ENCODE measurements around the gene SLC16A3.

SLC16A3 gene

DNA sequence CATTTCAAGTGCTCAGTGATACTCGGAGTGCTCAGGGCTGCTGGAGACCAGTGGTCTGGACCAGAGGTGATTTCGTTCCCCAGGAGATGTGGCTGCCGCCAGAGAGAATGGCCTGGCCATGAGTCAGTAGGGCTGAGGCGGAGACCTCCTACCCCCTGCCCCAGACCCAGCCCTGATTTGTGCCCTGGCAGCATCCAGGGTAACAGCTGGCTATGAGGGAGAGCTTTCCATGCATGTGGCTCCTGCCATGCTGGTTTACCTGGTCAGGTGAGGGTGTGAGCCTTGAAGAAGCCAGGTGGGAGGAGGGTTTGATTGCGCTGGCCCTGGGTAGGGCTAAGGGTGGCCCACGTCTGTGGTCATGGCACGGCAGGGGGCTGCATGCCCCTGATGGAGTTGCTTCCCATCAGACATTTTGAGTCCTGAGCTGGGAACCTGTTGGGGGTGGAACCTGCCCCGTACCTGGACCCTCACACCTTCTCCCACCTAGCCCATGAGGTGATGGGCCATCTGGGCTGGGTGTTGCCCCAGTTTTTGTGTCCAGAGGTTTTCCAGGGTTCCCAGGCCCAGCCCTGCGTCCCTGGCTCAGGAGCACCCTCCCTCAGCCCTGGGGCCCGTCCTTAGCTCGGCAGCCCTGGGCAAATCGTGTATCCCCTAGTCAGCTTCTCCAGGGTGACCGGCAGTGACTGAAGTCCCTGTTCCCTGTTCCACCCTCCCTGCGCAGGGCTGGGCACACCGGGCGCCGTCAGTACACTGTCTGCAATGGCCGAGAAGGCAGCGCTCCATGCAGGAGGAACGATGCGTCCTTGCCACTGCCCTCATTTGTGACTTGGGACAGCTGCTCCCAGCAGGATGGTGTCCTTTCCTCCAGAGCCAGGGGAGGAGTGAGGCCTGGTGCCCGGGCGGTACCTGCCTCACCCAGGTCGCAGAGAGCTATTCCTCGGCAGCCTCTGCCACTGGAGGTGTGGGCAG is 53.7 kb downstream of the SLC16A3 start:
- TF ChIP-seq, protein P1, sequence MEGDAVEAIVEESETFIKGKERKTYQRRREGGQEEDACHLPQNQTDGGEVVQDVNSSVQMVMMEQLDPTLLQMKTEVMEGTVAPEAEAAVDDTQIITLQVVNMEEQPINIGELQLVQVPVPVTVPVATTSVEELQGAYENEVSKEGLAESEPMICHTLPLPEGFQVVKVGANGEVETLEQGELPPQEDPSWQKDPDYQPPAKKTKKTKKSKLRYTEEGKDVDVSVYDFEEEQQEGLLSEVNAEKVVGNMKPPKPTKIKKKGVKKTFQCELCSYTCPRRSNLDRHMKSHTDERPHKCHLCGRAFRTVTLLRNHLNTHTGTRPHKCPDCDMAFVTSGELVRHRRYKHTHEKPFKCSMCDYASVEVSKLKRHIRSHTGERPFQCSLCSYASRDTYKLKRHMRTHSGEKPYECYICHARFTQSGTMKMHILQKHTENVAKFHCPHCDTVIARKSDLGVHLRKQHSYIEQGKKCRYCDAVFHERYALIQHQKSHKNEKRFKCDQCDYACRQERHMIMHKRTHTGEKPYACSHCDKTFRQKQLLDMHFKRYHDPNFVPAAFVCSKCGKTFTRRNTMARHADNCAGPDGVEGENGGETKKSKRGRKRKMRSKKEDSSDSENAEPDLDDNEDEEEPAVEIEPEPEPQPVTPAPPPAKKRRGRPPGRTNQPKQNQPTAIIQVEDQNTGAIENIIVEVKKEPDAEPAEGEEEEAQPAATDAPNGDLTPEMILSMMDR (IDR thresholded peaks at IDR 0.05; ENCODE audit: insufficient read depth, missing control alignments) = no peak
- FAIRE-seq (no peak), DNase-seq (ENCODE audit: insufficient read length, low spot score) (no peak)

DNA sequence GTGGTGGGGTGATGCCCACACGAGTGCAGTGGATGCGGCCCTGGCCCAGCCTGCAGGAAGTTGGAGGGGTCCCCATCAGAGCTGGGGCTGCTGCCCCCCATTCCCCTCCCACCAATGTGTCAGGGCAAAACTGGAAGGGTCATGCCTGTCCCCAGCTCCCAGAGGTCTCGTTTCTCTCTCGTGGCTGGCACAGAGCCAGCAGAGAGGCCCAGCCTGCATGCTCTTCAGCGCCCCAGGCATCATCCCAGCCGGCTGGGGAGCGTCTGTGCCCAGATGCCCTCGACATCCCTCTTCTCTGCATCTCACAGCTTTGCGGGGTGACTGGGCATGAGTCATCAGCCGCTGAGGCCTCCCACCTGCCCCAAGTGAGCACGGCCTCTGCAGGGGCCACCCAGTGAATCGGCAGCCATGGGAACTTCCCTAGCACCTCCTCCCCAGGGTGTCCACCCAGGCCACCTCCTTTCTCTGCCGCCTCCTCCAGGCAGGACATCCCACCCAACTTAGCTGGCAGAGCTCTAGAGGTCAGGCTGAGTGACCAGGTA is 54.4 kb downstream of the SLC16A3 start:
- FAIRE-seq = no peak
- TF ChIP-seq, protein P1 (IDR thresholded peaks at IDR 0.05; ENCODE audit: insufficient read depth, missing control alignments) = no peak
- no peak for DNase-seq (ENCODE audit: insufficient read length, low spot score)

DNA sequence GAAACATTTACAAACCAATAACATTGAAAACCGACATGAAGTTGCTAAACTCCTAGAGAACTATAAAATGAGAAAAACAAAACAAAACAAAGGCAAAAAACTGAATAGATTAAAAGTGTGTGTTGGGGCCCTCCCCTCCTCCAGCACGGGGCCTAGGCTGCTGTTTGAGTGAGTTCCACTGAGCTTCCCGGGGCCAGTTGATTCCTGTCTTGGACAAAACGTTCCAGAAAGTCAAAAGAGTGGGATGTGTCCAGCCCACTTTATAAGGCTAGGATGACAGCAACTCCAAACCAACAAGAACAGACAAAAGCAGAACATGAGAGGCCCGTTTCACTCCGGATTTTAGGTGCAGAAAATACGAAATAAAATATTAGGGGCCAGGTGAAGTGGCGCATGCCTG is 56.3 kb downstream of the SLC16A3 start:
- FAIRE-seq (no peak), DNase-seq (ENCODE audit: insufficient read length, low spot score) (no peak)
- TF ChIP-seq, protein P1 (IDR thresholded peaks at IDR 0.05; ENCODE audit: insufficient read depth, missing control alignments) = no peak

DNA sequence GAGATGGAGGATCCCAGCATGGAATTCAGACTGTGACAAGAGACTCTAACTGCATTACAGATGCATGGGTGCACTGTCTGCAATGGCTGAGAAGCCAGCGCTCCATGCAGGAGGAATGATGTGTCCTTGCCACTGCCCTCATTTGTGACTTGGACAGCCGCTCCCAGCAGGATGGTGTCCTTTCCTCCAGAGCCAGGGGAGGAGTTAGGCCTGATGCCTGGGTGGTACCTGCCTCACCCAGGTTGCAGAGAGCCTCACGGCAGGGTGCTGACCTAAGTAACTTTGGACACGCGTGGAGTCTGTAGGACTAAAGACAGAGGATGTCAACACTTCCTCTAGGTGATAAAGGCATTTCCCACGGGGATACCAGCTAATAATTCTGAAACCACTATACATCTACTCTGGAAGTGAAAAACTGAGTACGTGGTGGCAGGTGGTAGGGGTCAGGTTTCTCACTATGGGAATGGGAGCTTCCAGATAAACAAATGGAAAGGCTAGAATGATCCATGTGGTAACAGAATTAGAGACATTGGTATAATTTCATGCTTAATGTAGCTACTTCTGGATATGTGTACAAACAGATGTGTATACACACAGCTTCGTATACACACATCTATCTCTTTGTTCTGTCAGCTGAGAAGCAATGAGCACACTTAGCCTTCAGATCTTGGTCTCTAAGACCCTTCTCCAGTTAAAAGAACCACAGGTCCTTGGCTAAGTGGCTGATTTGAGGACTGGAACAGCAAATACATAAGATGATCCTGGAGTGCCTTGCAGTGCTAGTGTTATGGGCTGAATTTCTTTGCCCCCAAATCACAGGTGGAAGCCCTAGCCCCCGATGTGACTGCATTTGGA is 58.4 kb downstream of the SLC16A3 start:
- FAIRE-seq (no peak), DNase-seq (ENCODE audit: insufficient read length, low spot score) (no peak)
- TF ChIP-seq, protein P1 (IDR thresholded peaks at IDR 0.05; ENCODE audit: insufficient read depth, missing control alignments) = no peak

DNA sequence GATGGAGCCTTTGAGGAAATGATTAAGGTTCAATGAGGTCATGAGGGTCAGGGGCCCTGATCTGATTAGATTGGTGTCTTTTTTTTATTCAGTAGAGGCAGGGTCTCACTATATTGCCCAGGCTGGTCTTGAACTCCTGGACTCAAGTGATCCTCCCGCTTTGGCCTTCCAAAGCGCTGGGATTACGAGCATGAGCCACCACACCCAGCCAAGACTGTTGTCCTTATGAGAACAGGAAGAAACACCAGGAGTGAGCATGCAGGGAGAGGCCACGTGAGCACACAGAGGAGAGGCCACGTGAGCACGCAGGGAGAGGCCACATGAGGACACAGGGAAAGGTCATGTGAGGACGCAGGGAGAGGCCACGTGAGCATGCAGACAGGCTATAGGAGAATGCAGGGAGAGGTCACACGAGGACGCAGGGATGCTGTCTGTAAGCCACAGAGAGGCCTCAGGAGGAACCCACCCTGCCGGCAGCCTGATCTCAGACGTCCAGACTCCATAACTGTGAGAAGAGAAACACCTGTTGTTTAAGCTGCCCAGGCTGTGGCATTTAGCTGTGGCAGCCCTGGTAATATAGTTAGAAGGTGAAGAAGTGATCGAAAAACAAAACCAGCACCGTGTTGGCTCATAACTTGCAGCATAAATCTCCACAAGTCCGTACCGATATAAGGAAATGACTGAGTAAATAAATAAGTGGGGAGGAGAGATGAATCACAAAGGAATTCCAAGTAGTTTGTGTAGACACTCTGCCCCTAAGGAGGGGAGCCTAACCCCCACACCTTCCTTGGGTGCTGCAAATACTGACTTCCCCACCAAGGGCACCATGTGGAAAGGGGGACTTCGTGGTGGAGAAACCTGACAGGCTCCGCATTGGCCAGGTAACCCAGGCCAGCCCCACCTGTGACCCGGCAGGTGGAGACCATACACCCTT is 59.3 kb downstream of the SLC16A3 start:
- DNase-seq (ENCODE audit: insufficient read length, low spot score) (no peak), FAIRE-seq (no peak)
- TF ChIP-seq, protein P1 (IDR thresholded peaks at IDR 0.05; ENCODE audit: insufficient read depth, missing control alignments) = no peak
